ENCODE results near the gene TNNT2.

The TNNT2 gene

DNA sequence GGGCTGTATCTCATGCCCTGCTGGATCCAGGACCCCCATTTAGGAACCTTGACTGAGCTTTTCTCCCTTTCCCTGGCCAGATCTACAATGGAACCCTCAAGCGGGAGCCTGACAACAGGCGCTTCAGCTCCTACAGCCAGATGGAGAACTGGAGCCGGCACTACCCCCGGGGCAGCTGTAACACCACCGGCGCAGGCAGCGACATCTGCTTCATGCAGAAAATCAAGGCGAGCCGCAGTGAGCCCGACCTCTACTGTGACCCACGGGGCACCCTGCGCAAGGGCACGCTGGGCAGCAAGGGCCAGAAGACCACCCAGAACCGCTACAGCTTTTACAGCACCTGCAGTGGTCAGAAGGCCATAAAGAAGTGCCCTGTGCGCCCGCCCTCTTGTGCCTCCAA, 64.4 kb downstream of the TNNT2 start:
- DNase-seq (ENCODE audit: low spot score) = no peak

DNA sequence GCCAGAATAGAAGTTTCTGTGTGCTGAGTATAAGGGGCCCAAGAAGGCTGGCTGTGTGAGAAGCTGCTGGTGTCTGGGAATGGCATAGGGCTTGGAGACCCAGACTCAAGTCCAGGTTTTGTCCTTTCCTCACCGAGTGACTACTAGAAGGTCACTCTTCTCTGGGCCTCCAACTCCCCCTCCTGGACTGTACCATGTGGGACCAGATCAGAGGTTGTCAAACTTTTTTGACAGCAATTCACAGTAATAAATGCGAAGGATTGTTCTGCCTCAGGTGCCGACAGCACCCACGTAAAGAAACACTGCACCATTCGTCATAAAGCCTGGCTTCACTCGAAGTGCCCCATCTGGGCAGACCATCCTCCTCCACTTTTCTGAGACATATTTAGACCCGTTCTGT, 65.2 kb downstream of the TNNT2 start:
- no peak for DNase-seq (ENCODE audit: low spot score)

DNA sequence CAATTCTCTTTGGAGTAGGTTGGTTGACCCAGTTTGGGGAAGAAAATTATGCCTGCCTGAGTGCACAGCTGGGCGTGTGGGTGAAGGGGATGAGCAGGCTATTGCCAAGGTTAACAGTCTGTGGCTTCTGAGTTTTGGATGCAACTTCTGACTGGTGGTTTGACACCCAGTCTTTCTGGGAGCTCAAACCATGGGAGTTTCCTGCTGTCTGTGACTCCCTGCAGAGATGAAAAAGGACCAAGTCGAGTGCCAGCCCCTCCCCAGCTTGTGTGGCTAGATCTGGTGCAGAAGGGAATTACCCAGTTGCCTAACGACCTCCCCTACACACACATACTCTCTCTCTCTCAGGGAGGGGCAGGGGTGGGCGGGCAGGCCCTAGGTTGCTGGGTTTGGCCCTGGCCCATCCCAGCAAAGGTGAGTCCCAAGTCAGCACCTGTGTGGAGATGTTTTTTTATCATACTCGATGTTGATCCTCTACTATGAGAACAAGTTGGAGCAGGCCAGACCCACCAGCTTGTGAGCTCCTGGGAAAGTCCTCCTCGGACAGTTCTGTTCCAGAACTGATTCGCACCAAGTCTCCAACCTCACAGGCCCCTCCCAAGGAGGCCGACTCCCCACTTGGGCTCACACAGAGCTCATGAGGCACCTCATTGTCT, 66.0 kb downstream of the TNNT2 start:
- no peak for DNase-seq (ENCODE audit: low spot score)

DNA sequence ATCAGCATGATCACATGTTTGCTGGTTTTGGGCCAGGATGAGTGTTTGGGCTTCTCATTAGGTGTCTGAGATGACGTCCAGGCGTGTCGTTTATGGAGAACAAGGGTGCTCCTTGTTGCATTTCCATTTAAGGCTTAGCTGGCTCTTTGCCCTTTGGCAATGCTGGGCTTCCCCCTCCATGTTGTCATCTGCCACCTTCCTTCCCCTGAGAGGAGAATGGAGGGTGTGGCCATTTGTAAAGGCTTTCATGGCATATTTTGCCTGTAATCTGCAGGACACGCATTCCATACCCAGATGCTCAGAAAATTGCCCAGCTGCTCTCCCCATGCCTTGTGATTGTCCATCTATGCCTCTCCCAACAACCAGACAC, 66.5 kb downstream of the TNNT2 start:
- no peak for DNase-seq (ENCODE audit: low spot score)

DNA sequence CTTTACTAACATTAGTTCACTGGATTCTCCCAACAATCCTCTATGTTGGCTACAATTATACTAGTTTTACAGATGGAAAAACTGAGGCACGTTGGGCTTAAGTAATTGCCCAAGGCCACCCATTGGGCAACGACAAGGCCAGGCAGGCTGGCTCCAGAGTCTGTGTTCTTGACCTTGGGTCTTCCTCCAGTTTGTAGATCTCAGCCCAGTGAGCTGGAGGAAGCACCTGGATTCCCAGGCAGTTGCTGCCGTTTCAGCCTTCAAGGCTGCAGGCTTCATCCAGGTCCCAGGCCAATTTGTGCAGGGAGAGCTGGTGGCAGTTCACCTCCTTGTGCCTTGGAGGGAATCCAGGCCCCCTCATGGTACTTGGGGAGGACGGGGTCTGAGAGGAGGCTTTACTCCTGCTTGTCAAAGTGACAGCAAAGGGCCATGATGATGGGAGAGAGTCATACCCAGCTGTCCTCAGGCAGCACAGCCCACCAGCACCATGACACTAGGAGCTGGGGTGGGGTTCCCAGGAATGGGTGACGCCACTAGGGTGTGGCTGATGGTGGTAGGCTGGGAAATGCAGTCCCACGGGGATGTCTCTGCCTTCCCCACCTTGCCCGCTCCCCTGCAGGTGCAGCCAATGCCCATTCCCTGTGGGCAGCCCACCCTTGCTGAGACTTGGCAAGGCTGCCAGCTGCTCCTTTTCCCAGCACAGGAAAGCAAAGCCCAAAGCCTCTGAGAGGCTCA, 67.1 kb downstream of the TNNT2 start:
- DNase-seq (ENCODE audit: low spot score) = no peak

DNA sequence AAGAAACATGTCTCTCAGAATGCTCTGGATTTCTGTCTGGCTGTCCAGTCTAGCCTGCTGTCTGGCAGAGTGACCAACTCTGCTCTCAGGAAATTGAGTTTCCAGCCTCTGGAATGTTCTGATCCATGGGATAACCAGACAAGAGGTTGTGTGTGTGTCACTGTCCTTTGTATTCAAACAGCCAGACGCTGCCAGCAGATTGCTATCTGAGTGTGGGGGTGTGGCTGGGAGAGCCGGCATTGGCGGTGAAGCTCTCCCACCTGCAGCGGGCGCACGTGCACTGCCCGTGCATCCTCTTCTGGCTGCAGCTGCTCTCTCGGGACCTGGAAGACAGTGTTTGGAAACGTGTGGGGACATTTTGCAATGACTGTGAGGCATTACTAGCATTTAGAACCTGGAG, 68.1 kb downstream of the TNNT2 start:
- DNase-seq (ENCODE audit: low spot score) = no peak

Measured in CD4-positive, alpha-beta T cell treated with Interleukin-2 at 100 ng/mL for 4 hours (primary cell).